ENCODE results near the gene HIF1A. TPM values are rescaled to one million over a fixed set of nuclear protein-coding genes. Genes with fewer than 3 reads are reported as not detected.
"Not testable (repeated sequence)": the region's sequence is repeated elsewhere in the genome, so short reads cannot be mapped to it uniquely, and the experiment has no call there.

The HIF1A gene
- total RNA-seq, 1 donor from 2014 or later: 660 TPM

DNA sequence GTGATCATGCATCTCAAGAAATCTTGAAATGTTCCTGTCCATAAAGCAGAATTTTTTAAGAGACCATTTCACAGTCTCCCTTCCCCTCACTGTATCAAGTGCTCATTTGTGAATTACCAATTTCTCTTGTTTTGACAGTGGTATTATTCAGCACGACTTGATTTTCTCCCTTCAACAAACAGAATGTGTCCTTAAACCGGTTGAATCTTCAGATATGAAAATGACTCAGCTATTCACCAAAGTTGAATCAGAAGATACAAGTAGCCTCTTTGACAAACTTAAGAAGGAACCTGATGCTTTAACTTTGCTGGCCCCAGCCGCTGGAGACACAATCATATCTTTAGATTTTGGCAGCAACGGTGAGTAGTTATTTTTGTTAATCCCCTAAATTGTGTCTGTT is 41.4 kb downstream of the HIF1A start:
- no peaks in the 10 kb centered on the region for H3K27me3 Mint-ChIP-seq (ENCODE audit: low read depth)
- TF ChIP-seq, protein P1, sequence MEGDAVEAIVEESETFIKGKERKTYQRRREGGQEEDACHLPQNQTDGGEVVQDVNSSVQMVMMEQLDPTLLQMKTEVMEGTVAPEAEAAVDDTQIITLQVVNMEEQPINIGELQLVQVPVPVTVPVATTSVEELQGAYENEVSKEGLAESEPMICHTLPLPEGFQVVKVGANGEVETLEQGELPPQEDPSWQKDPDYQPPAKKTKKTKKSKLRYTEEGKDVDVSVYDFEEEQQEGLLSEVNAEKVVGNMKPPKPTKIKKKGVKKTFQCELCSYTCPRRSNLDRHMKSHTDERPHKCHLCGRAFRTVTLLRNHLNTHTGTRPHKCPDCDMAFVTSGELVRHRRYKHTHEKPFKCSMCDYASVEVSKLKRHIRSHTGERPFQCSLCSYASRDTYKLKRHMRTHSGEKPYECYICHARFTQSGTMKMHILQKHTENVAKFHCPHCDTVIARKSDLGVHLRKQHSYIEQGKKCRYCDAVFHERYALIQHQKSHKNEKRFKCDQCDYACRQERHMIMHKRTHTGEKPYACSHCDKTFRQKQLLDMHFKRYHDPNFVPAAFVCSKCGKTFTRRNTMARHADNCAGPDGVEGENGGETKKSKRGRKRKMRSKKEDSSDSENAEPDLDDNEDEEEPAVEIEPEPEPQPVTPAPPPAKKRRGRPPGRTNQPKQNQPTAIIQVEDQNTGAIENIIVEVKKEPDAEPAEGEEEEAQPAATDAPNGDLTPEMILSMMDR (IDR thresholded peaks at IDR 0.05): no peak
- no peaks in the 10 kb centered on the region for H3K9me3 Mint-ChIP-seq (ENCODE audit: low read depth)
- H3K36me3 Mint-ChIP-seq (ENCODE audit: low read depth): peaks cover 53% of the 10 kb centered on the region
- DNase-seq (ENCODE audit: low spot score): no peak
- no peak overlapping the region for H3K4me3 Mint-ChIP-seq (ENCODE audit: unreplicated experiment)
- peaks cover 30% of the 10 kb centered on the region for H3K4me1 Mint-ChIP-seq (ENCODE audit: low read depth)
- H3K27ac Mint-ChIP-seq (ENCODE audit: unreplicated experiment): peak overlapping the region; percentile 67

DNA sequence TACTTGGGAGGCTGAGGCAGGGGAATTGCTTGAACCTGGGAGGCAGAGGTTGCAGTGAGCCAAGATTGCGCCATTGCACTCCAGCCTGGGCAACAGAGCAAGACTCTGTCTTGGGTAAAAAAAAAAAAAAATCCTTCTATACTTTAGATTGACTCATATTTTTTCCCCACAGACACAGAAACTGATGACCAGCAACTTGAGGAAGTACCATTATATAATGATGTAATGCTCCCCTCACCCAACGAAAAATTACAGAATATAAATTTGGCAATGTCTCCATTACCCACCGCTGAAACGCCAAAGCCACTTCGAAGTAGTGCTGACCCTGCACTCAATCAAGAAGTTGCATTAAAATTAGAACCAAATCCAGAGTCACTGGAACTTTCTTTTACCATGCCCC is 42.6 kb downstream of the HIF1A start:
- H3K36me3 Mint-ChIP-seq (ENCODE audit: low read depth): peaks cover 49% of the 10 kb centered on the region
- TF ChIP-seq, protein P1 (IDR thresholded peaks at IDR 0.05): no peak
- H3K27me3 Mint-ChIP-seq (ENCODE audit: low read depth): no peaks in the 10 kb centered on the region
- peak overlapping the region; percentile 80 for H3K27ac Mint-ChIP-seq (ENCODE audit: unreplicated experiment)
- H3K9me3 Mint-ChIP-seq (ENCODE audit: low read depth): no peaks in the 10 kb centered on the region
- H3K4me3 Mint-ChIP-seq (ENCODE audit: unreplicated experiment): no peak overlapping the region
- no peak for DNase-seq (ENCODE audit: low spot score)
- peaks cover 25% of the 10 kb centered on the region for H3K4me1 Mint-ChIP-seq (ENCODE audit: low read depth)

DNA sequence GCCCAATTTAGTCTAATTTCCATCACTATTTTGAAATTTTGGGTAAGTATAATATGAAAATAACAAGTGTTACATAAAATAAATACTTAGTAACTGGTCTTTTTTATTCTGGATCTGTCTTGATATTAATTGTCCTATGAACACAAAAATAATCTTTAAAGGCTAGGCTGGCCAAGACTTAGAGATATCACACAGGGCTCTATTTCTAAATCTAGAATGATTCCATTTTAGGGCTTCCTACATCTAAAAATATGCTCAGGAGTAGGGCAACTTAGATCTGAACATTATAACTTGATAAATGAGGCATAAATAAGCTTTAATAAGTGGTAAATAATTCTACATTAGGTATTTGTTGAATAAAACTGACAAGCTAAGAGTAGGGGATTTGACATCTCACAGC is 43.8 kb downstream of the HIF1A start:
- Mint-ChIP-seq H3K27ac (ENCODE audit: unreplicated experiment) (peak overlapping the region; percentile 49), H3K36me3 (ENCODE audit: low read depth) (peaks cover 50% of the 10 kb centered on the region), H3K9me3 (ENCODE audit: low read depth) (no peaks in the 10 kb centered on the region), H3K4me1 (ENCODE audit: low read depth) (peaks cover 20% of the 10 kb centered on the region), H3K27me3 (ENCODE audit: low read depth) (no peaks in the 10 kb centered on the region), H3K4me3 (ENCODE audit: unreplicated experiment) (no peak overlapping the region)
- DNase-seq (ENCODE audit: low spot score): no peak
- TF ChIP-seq, protein P1 (IDR thresholded peaks at IDR 0.05): no peak

DNA sequence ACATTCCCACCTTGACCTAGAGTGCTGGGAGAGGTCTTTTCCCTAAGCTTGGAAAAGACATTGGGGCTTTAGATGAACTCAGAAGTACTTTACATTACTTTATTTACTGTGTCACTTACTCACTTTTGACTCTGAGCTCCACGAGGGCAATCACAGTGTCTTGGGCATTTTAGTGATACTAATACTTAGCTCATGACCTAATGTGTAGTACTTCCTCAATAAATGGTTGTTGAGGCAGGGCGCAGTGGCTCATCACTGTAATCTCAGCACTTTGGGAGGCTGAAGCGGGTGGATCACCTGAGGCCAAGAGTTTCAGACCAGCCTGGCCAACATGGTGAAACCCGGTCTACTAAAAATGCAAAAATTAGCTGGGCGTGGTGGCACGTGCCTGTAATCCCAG is 47.1 kb downstream of the HIF1A start:
- H3K27ac Mint-ChIP-seq (ENCODE audit: unreplicated experiment): peak overlapping the region; percentile 65
- H3K36me3 Mint-ChIP-seq (ENCODE audit: low read depth): peaks cover 44% of the 10 kb centered on the region
- TF ChIP-seq, protein P1 (IDR thresholded peaks at IDR 0.05): no peak

DNA sequence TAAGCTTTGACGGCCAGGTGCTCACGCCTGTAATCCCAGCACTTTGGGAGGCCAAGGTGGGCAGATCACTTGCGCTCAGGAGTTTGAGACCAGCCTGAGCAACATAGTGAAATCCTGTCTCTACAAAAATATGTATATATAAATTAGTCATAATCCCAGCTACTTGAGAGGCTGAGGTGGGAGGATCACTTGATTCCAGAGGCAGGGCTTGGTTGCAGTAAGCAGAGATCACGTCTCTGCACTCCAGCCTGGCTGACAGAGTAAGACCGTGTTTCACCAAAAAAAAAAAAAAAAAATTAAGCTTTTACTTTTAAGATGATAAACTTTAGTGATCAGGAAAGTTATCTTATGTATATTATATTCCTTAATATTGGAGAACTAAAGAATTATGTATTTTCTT is 48.9 kb downstream of the HIF1A start:
- Mint-ChIP-seq H3K27ac (ENCODE audit: unreplicated experiment) (peak overlapping the region; percentile 70), H3K27me3 (ENCODE audit: low read depth) (no peaks in the 10 kb centered on the region), H3K36me3 (ENCODE audit: low read depth) (peaks cover 47% of the 10 kb centered on the region), H3K9me3 (ENCODE audit: low read depth) (no peaks in the 10 kb centered on the region), H3K4me3 (ENCODE audit: unreplicated experiment) (no peak overlapping the region), H3K4me1 (ENCODE audit: low read depth) (peaks cover 37% of the 10 kb centered on the region)
- no peak for DNase-seq (ENCODE audit: low spot score)
- TF ChIP-seq, protein P1 (IDR thresholded peaks at IDR 0.05): no peak

More for the DNA sequence above, 47.1 kb downstream of the HIF1A start:
- no peaks in the 10 kb centered on the region for H3K9me3 Mint-ChIP-seq (ENCODE audit: low read depth)
- peaks cover 22% of the 10 kb centered on the region for H3K4me1 Mint-ChIP-seq (ENCODE audit: low read depth)
- H3K27me3 Mint-ChIP-seq (ENCODE audit: low read depth): no peaks in the 10 kb centered on the region
- no peak for DNase-seq (ENCODE audit: low spot score)
- H3K4me3 Mint-ChIP-seq (ENCODE audit: unreplicated experiment): no peak overlapping the region

DNA sequence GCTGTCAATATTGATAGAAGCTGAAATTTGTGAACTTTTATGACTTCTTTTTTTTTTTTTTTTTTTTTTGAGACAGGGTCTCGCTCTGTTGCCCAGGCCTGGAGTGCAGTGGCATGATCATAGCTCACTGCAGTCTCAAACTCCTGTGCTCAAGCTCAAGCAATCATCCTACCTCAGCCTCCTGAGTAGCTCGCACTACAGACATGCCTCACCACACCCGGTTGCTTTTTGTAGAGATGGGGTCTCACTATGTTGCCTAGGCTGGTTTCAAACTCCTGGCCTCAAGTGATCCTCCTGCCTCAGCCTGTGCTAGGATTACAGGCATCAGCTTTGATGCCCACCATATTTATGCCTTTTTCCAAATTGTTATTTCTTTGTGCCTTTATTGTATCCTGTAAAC is 51.0 kb downstream of the HIF1A start:
- H3K27ac Mint-ChIP-seq (ENCODE audit: unreplicated experiment): peak overlapping the region; percentile 79
- H3K9me3 Mint-ChIP-seq (ENCODE audit: low read depth); H3K4me3 Mint-ChIP-seq (ENCODE audit: unreplicated experiment); H3K27me3 Mint-ChIP-seq (ENCODE audit: low read depth); DNase-seq (ENCODE audit: low spot score): not testable (repeated sequence)
- peaks cover 52% of the 10 kb centered on the region for H3K4me1 Mint-ChIP-seq (ENCODE audit: low read depth)
- peaks cover 44% of the 10 kb centered on the region for H3K36me3 Mint-ChIP-seq (ENCODE audit: low read depth)

Measured in chondrocyte (in vitro differentiated cells).